ENCODE data around the gene TMPRSS15.

DNA sequence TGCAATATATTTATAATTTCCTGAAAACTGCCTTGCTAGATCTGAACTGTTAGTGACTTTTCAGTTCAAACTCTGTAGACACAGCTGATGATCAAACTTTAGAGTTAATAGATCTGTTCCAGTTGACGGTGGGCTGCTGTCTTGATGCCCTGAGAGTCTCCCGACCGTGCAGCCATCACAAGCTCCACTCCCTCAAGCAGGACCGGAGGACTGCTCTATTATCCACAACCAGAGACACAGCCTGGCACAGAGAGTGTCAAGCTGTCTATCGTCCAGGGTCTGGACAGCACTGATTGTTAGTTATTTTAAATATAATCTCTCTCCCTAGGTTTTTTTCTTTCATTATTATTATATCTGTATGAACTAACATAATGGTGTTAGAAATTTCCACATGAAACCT lies 150.9 kb downstream of the TMPRSS15 start:
- no peak for TF ChIP-seq CTCF (IDR thresholded peaks at IDR 0.05; ENCODE audit: insufficient read depth, low read length, poor library complexity, severe bottlenecking)
- TF ChIP-seq EZH2phosphoT487 (conservative IDR thresholded peaks at IDR 0.05; ENCODE audit: low read length): no peak

Data from SU-DHL-6 (cell line).